HEK293 (cell line): ENCODE data around the gene CCDC178.

Experiments
- CTCF ChIA-PET: fragments of 350-600 bp; formaldehyde crosslinking; extraction: SDS; loops from one replicate; lab custom pipeline; 2021; ENCODE audit warnings: antibody characterized with exemption; lab: Yijun Ruan, JAX
- POLR2A ChIA-PET: fragments of 300-600 bp; formaldehyde crosslinking; extraction: SDS; loops from one replicate; lab custom pipeline; 2020; ENCODE audit warnings: antibody characterized with exemption, inconsistent platforms; lab: Yijun Ruan, JAX
- H3K27ac ChIP-seq: fragments of 200-500 bp; sonication (Bioruptor generic); 2 replicates; pipeline ENCODE4 v1.5.1; 2014; ENCODE audit warnings: low read depth, low read length, control low read depth, inconsistent platforms; ENCODE audit errors: extremely low read depth
- H3K36me3 ChIP-seq, 2 experiments: fragments of 200-500 bp in 1 of 2; sonication (Bioruptor generic) in 1 of 2; 1 replicate in 1 of 2; 2 replicates in 1 of 2; pipeline ENCODE4 v1.5.1; 2014 to 2017; ENCODE audit warnings: inconsistent platforms in 2 of 2, low read length in 2 of 2; ENCODE audit not compliant: control insufficient read depth in 2 of 2, insufficient read depth in 1 of 2
- H3K4me1 ChIP-seq: fragments of 200-500 bp; sonication (Bioruptor generic); 2 replicates; pipeline ENCODE4 v1.5.1; 2014; ENCODE audit warnings: mild to moderate bottlenecking, low read length, inconsistent platforms; ENCODE audit not compliant: control insufficient read depth, insufficient read depth
- H3K4me3 ChIP-seq: 2 replicates; pipeline ENCODE4 v1.5.1; 2011; ENCODE audit warnings: low read depth, mild to moderate bottlenecking, control low read depth, low read length, moderate library complexity
- H3K9me3 ChIP-seq: fragments of 200-500 bp; sonication (Bioruptor generic); 2 replicates; pipeline ENCODE4 v1.5.1; 2014; ENCODE audit warnings: low read depth, low read length, inconsistent platforms; ENCODE audit not compliant: control insufficient read depth, insufficient read depth
- AEBP2 ChIP-seq: fragments of 450-650 bp; formaldehyde crosslinking; IDR thresholded peaks from 2 replicates; pipeline ENCODE4 v1.5.1; 2016; ENCODE audit warnings: missing biosample characterization, missing genetic modification characterization, borderline replicate concordance
- GLI2 ChIP-seq: fragments of 450-650 bp; formaldehyde crosslinking; IDR thresholded peaks from 2 replicates; pipeline ENCODE4; 2017; ENCODE audit warnings: missing biosample characterization, missing genetic modification characterization, low read depth, borderline replicate concordance
- GLIS2 ChIP-seq: fragments of 450-650 bp; formaldehyde crosslinking; IDR thresholded peaks from 2 replicates; pipeline ENCODE4 v1.5.1; 2016; ENCODE audit warnings: missing biosample characterization, missing genetic modification characterization
- KLF10 ChIP-seq: fragments of 450-650 bp; IDR thresholded peaks from 2 replicates; pipeline ENCODE4 v1.5.1; 2018; ENCODE audit warnings: missing biosample characterization, mild to moderate bottlenecking, missing genetic modification characterization
- MEIS1 ChIP-seq: sonication (generic); formaldehyde crosslinking; IDR thresholded peaks from 2 replicates; pipeline ENCODE4 v1.8.1; 2022; ENCODE audit warnings: missing genetic modification reagents, mild to moderate bottlenecking, borderline replicate concordance
- MYNN ChIP-seq: fragments of 450-650 bp; formaldehyde crosslinking; IDR thresholded peaks from 2 replicates; pipeline ENCODE4 v1.5.1; 2016; ENCODE audit warnings: missing biosample characterization, missing genetic modification characterization, borderline replicate concordance
- OSR2 ChIP-seq: fragments of 450-650 bp; formaldehyde crosslinking; IDR thresholded peaks from 2 replicates; pipeline ENCODE4 v1.5.1; 2016; ENCODE audit warnings: missing biosample characterization, missing genetic modification characterization
- ZEB2 ChIP-seq: fragments of 450-650 bp; formaldehyde crosslinking; IDR thresholded peaks from 2 replicates; pipeline ENCODE4 v1.5.1; 2016; ENCODE audit warnings: missing biosample characterization, missing genetic modification characterization
- ZNF132 ChIP-seq: fragments of 450-650 bp; formaldehyde crosslinking; IDR thresholded peaks from 2 replicates; pipeline ENCODE4 v1.5.1; 2017; ENCODE audit warnings: missing biosample characterization, missing genetic modification characterization, borderline replicate concordance
- ZNF146 ChIP-seq: fragments of 450-650 bp; formaldehyde crosslinking; IDR thresholded peaks from 2 replicates; pipeline ENCODE4 v1.5.1; 2016; ENCODE audit warnings: missing biosample characterization, missing genetic modification characterization
- ZNF311 ChIP-seq: fragments of 450-650 bp; formaldehyde crosslinking; IDR thresholded peaks from 2 replicates; pipeline ENCODE4 v1.5.1; 2017; ENCODE audit warnings: missing biosample characterization, missing genetic modification characterization, borderline replicate concordance
- ZNF354C ChIP-seq: fragments of 450-650 bp; formaldehyde crosslinking; IDR thresholded peaks from 2 replicates; pipeline ENCODE4 v1.5.1; 2016; ENCODE audit warnings: missing biosample characterization, missing genetic modification characterization, low read depth, borderline replicate concordance
- ZNF391 ChIP-seq: fragments of 450-650 bp; formaldehyde crosslinking; IDR thresholded peaks from 2 replicates; pipeline ENCODE4 v1.5.1; 2016; ENCODE audit warnings: low read depth, missing biosample characterization, missing genetic modification characterization, borderline replicate concordance
- ZNF560 ChIP-seq: fragments of 450-650 bp; formaldehyde crosslinking; IDR thresholded peaks from 2 replicates; pipeline ENCODE4 v1.5.1; 2017; ENCODE audit warnings: missing biosample characterization, missing genetic modification characterization, borderline replicate concordance
- ZNF629 ChIP-seq: fragments of 450-650 bp; formaldehyde crosslinking; IDR thresholded peaks from 2 replicates; pipeline ENCODE4 v1.5.1; 2017; ENCODE audit warnings: missing biosample characterization, missing genetic modification characterization
- ZNF658 ChIP-seq: fragments of 450-650 bp; formaldehyde crosslinking; IDR thresholded peaks from 2 replicates; pipeline ENCODE4; 2016; ENCODE audit warnings: missing biosample characterization, missing genetic modification characterization
- ZNF747 ChIP-seq: fragments of 450-650 bp; formaldehyde crosslinking; IDR thresholded peaks from 2 replicates; pipeline ENCODE4 v1.5.1; 2016; ENCODE audit warnings: missing biosample characterization, missing genetic modification characterization
- ZNF768 ChIP-seq: fragments of 450-650 bp; formaldehyde crosslinking; IDR thresholded peaks from 2 replicates; pipeline ENCODE4 v1.5.1; 2018; ENCODE audit warnings: missing biosample characterization, mild to moderate bottlenecking, missing genetic modification characterization
- ZNF837 ChIP-seq: fragments of 450-650 bp; formaldehyde crosslinking; IDR thresholded peaks from 2 replicates; pipeline ENCODE4 v1.5.1; 2016; ENCODE audit warnings: missing biosample characterization, missing genetic modification characterization
- TF ChIP-seq, protein P1 (sequence below): fragments of 450-650 bp; formaldehyde crosslinking; IDR thresholded peaks from 2 replicates; pipeline ENCODE4 v1.5.1; 2016; ENCODE audit warnings: missing biosample characterization, missing genetic modification characterization
- TF ChIP-seq, protein P2 (sequence below): fragments of 450-650 bp; formaldehyde crosslinking; IDR thresholded peaks from 2 replicates; pipeline ENCODE4 v1.5.1; 2016; ENCODE audit warnings: missing biosample characterization, missing genetic modification characterization
- TF ChIP-seq, protein P3 (sequence below): fragments of 450-650 bp; formaldehyde crosslinking; IDR thresholded peaks from 2 replicates; pipeline ENCODE4 v1.5.1; 2016; ENCODE audit warnings: missing biosample characterization, missing genetic modification characterization

Gene CCDC178

DNA sequence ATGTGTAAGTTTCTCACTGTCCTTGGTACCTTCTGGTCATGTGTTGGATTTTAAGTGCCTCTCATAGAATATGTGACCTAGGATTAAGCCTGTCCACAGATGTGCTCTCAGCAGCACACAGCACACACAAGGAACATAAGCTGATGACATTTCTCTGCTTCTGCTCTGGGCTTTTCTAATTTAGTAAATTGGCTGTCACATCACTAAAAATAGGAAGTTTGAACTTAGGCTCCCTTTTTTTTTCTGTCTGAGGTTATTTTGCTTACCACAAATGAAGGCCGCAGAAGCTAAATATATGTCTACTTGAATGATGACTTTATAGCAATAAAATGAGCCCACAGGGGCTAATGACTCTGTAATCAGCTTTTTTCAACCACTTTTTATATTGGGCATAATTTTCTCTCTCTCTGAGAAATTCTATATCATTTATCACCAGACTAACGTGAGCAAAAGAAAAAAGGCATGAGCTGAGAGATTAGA lies 517.5 kb downstream of the CCDC178 start (continued):
- TF ChIP-seq, protein P1, sequence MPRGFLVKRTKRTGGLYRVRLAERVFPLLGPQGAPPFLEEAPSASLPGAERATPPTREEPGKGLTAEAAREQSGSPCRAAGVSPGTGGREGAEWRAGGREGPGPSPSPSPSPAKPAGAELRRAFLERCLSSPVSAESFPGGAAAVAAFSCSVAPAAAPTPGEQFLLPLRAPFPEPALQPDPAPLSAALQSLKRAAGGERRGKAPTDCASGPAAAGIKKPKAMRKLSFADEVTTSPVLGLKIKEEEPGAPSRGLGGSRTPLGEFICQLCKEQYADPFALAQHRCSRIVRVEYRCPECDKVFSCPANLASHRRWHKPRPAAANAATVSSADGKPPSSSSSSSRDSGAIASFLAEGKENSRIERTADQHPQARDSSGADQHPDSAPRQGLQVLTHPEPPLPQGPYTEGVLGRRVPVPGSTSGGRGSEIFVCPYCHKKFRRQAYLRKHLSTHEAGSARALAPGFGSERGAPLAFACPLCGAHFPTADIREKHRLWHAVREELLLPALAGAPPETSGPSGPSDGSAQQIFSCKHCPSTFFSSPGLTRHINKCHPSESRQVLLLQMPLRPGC, result 0 out of 2 replicates have a peak, but pooled peaks have one; percentile 42
- no peak for TF ChIP-seq ZNF354C (tag by site-specific recombination)
- peak; percentile 61; the same call in 1 of the 2 replicates for TF ChIP-seq ZNF391
- TF ChIP-seq AEBP2 (tag by site-specific recombination), result no peak
- TF ChIP-seq ZNF658 (tag by site-specific recombination), result no peak
- no peak for TF ChIP-seq ZNF560 (tag by site-specific recombination)
- TF ChIP-seq GLIS2 (tag by site-specific recombination), result peak; percentile 71
- TF ChIP-seq MEIS1 (CRISPR knock-in tag), result no peak
- TF ChIP-seq ZEB2 (tag by site-specific recombination), result peak; percentile 82
- peak; percentile 90 for TF ChIP-seq OSR2 (tag by site-specific recombination)
- TF ChIP-seq, protein P2, sequence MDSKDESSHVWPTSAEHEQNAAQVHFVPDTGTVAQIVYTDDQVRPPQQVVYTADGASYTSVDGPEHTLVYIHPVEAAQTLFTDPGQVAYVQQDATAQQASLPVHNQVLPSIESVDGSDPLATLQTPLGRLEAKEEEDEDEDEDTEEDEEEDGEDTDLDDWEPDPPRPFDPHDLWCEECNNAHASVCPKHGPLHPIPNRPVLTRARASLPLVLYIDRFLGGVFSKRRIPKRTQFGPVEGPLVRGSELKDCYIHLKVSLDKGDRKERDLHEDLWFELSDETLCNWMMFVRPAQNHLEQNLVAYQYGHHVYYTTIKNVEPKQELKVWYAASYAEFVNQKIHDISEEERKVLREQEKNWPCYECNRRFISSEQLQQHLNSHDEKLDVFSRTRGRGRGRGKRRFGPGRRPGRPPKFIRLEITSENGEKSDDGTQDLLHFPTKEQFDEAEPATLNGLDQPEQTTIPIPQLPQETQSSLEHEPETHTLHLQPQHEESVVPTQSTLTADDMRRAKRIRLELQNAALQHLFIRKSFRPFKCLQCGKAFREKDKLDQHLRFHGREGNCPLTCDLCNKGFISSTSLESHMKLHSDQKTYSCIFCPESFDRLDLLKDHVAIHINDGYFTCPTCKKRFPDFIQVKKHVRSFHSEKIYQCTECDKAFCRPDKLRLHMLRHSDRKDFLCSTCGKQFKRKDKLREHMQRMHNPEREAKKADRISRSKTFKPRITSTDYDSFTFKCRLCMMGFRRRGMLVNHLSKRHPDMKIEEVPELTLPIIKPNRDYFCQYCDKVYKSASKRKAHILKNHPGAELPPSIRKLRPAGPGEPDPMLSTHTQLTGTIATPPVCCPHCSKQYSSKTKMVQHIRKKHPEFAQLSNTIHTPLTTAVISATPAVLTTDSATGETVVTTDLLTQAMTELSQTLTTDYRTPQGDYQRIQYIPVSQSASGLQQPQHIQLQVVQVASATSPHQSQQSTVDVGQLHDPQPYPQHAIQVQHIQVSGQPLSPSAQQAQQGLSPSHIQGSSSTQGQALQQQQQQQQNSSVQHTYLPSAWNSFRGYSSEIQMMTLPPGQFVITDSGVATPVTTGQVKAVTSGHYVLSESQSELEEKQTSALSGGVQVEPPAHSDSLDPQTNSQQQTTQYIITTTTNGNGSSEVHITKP, result peak; percentile 49
- peak; percentile 69 for TF ChIP-seq KLF10 (tag by site-specific recombination)
- TF ChIP-seq, protein P3, sequence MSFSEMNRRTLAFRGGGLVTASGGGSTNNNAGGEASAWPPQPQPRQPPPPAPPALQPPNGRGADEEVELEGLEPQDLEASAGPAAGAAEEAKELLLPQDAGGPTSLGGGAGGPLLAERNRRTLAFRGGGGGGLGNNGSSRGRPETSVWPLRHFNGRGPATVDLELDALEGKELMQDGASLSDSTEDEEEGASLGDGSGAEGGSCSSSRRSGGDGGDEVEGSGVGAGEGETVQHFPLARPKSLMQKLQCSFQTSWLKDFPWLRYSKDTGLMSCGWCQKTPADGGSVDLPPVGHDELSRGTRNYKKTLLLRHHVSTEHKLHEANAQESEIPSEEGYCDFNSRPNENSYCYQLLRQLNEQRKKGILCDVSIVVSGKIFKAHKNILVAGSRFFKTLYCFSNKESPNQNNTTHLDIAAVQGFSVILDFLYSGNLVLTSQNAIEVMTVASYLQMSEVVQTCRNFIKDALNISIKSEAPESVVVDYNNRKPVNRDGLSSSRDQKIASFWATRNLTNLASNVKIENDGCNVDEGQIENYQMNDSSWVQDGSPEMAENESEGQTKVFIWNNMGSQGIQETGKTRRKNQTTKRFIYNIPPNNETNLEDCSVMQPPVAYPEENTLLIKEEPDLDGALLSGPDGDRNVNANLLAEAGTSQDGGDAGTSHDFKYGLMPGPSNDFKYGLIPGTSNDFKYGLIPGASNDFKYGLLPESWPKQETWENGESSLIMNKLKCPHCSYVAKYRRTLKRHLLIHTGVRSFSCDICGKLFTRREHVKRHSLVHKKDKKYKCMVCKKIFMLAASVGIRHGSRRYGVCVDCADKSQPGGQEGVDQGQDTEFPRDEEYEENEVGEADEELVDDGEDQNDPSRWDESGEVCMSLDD (tag by site-specific recombination), result no peak
- TF ChIP-seq, all 188 proteins: peak for 52

- Histone ChIP-seq H3K36me3 (no peaks in the 10 kb centered on the region), H3K27ac (no peak overlapping the region), H3K9me3 (no peaks in the 10 kb centered on the region), H3K4me3 (no peak overlapping the region), H3K4me1 (0 out of 2 replicates have a peak, but pooled peaks cover 3% of the 10 kb centered on the region)
- ChIA-PET POLR2A (no interaction called here), CTCF (interaction anchor here (0.7 to 3.8 kb wide), 7 partner anchors 21 to 280 kb away, joined by 3 to 21 read pairs (median 4); no protein-coding TSS in a partner anchor)
- no peak for TF ChIP-seq ZNF768 (tag by site-specific recombination)
- TF ChIP-seq, protein P1, result peak; percentile 57; the same call in 1 of the 2 replicates
- TF ChIP-seq ZNF311 (tag by site-specific recombination), result no peak
- peak; percentile 68; the same call in 1 of the 2 replicates for TF ChIP-seq ZNF629 (tag by site-specific recombination)
- no peak for TF ChIP-seq GLI2 (tag by site-specific recombination)
- no peak for TF ChIP-seq ZNF747 (tag by site-specific recombination)
- TF ChIP-seq ZNF837, result no peak
- TF ChIP-seq MYNN (tag by site-specific recombination), result no peak
- no peak for TF ChIP-seq ZNF132 (tag by site-specific recombination)
- no peak for TF ChIP-seq ZNF146 (tag by site-specific recombination)
Measured at GRCh38 chr18:32920796-32921787, 519.4 kb downstream of the CCDC178 start.
